Adrenal gland (tissue), 5 donors: ENCODE measurements around the gene SUFU.

Source experiments
- CTCF ChIP-seq, 6 experiments: fragments of 450-650 bp in 4 of 6; fragments of 200-600 bp in 2 of 6; sonication (generic) in 1 of 6; IDR thresholded peaks; 1 replicate in 5 of 6; 2 replicates in 1 of 6; pipeline versions ENCODE4 v1.5.1 to v1.8.0; 2016 to 2021; ENCODE audit warnings: antibody characterized with exemption in 6 of 6, mild to moderate bottlenecking in 2 of 6, moderate library complexity in 1 of 6
- POLR2A ChIP-seq, 2 donors: fragments of 450-650 bp; IDR thresholded peaks; one replicate each; pipeline ENCODE4 v1.6.1; 2017; ENCODE audit warnings: antibody characterized with exemption in 2 of 2, mild to moderate bottlenecking in 2 of 2, moderate library complexity in 1 of 2
- donor health status: DM: no; HTN: no; CAD: no.

DNA sequence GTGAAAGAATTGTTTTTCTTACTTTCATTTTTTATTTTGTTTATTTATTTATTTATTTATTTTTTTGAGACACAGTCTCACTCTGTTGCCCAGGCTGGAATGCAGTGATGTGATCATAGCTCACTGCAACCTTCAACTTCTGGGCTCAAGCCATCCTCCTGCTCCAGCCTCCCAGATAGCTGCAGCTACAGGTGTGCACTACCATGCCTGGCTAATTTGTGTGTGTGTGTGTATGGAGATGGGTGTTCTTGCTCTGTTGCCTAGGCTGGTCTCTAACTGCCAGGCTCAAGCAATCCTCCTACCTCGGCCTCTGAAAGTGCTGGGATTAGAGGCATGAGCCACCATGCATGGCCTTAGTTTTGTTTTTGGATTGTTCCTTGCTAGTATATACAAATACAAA is 85.1 kb downstream of the SUFU start:
- no peak for TF ChIP-seq CTCF (IDR thresholded peaks at IDR 0.05)
- no peak for TF ChIP-seq POLR2A (IDR thresholded peaks at IDR 0.05)
